Measurements from ENCODE around the gene HSPA1L.
"Not testable (repeated sequence)": the region's sequence is repeated elsewhere in the genome, so short reads cannot be mapped to it uniquely, and the experiment has no call there.

Gene HSPA1L

DNA sequence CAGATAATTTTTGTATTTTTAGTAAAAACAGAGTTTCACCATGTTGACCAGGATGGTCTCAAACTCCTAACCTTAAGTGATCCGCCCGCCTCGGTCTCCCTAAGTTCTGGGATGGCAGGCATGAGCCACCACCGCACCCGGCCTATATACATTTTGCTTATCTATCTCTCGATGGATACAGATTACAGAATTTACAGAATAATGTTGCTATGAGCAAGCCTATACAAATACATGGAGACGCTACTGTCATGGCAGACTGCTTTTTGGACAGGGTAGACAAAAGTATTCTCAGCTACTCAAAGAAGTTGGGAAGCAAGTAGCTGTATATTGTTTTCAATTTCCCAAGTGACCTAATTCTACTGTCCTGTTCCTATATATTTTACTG, 1.6 kb downstream of the HSPA1L start:
- DNase-seq (ENCODE audit: low spot score): no peak

DNA sequence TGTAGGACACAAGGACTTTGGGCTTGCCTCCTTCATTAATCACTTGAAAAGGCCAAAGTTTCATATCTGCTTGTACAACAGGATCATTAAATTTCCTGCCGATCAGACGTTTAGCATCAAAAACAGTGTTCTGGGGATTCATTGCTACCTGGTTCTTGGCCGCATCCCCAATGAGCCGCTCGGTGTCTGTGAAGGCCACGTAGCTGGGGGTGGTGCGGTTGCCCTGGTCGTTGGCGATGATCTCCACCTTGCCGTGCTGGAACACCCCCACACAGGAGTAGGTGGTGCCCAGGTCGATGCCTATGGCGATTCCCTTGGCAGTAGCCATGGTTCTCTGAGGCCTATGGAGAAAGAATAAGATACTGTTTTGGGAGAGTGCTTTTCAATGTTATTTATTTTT, 3.4 kb downstream of the HSPA1L start:
- no peak for DNase-seq (ENCODE audit: low spot score)

DNA sequence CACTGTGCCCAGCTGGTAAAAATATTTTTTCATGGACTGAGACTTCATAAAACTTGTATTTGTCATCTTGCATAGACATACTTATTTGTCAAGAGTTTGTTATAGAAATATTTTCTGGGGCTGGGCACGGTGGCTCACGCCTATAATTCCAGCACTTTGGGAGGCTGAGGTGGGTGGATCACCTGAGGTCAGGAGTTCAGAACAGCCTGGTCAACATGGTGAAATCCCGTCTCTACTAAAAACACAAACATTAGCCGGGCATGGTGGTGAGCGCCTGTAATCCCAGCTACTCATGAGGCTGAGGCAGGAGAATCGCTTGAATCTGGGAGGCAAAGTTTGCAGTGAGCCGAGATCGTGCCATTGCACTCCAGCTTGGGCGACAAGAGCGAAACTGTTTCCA, 6.5 kb downstream of the HSPA1L start:
- DNase-seq (ENCODE audit: low spot score): not testable (repeated sequence)

DNA sequence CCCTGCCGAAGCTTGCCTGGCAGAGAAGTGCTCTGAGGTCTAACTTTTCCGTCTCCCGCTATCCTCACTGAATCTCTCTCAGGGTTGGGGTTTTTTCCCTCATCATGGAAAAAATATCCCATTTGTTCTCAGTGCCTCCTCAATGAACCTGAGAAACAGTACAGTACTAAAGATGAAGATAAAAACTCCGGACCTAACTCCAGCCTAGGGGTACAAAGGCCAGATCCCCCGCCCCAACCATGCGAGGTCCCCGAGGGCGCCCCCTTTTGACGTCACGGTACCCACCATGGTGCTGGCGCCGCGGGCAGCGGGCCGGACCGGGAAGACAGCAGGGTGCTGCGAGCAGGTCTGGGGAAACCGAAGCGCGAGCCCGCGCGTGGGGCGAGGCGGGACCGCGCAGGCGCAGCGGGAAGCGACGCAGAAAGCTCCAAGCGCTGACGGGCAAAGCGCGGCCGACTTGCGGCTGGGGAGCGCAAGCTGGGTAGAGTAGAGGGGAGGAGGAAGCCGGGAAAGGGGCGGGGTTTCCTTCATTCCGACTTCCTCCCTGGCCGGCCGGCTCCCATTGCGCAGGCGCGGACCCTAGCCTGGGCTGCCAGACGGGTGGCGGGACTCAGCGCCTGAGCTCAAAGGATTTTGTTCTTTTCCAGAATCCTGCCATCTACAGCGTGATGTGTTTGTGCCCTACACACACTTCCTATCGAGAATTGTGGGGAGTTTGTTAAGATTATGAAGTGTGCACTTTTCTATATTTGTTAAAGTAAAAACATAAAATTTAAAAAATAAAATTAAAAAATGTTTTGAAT, 8.4 kb downstream of the HSPA1L start, which contains the start of gene LSM2:
LSM2 (minus strand) TSS at position 497 of the 803 bp plus-strand sequence; CDS start at position 288, 209 bp downstream.
- peak; percentile 91 for DNase-seq (ENCODE audit: low spot score)

DNA sequence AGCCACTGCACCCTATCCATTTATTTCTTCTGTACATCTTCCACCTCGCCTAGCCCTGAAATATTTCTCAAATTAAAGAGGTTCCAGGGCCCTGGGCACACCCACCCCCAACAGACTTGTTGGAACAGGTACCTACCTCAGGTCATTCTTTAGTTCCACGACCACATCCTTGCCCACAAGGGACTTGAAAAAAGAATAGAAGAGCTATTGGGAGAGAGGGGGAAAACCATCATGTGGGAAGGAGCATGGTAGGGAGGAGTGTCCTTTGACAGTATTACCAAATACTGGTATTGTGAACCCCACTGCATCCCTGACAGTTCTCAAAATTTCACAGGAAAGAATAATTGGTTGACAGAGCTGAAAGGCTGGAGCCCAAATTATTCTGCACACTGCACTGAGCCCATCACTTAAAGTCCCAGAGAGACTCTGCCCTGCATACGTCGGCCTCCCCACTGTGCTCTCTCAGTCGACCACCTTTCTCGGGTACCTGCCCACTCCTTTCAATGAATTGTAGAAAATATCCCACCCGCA, 9.1 kb downstream of the HSPA1L start:
- no peak for DNase-seq (ENCODE audit: low spot score)

DNA sequence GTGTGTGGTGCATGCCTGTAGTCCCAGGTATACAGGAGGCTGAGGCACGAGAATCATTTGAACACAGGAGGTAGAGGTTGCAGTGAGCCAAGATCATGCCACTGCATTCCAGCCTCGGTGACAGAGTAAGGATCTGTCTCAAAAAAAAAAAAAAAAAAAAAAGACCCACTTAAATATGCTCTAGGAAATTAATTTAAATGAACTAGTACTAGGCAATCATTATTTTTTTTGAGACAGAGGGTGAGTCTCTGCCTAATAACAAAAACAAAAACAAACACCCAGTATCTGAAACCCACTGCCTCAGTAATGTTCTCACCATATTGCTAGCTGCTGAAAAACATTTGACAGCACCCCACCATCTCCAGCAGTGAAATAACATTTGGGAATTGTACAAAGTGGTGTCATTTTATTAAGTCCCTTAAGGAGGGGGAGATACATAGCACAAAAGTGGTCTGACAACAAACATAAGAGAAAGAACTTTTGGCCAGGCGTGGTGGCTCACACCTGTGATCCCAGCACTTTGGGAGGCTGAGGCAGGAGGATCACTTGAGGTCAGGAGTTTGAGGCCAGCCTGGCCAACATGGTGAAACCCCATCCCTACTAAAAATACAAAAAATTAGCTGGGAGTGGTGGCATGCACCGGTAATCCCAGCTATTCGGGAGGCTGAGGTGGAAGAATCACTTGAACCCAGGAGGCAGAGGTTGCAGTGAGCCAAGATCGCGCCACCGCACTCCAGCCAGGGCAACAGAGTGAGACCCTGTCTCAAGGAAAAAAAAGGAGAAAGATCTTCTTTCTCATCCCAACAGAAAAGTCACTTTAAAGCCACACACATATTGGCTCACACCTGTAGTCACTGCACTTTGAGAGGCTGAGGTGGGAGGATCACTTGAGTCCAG, 13.8 kb downstream of the HSPA1L start:
- DNase-seq (ENCODE audit: low spot score): not testable (repeated sequence)

DNA sequence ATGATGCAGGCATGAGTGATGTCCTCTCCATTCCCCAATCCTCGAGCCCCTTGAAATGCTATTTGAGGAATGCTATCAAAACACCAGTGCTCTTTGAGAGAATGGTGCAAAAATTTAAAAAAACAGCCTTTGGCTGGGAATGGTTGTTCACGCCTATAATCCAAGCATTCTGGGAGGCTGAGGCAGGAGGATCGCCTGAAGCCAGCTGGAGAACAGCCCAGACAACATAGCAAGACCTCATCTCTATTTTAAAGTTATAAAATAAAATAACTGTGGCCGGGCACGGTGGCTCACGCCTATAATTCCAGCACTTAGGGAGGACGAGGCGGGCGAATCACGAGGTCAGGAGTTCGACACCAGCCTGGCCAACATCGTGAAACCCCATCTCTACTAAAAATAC, 15.3 kb downstream of the HSPA1L start:
- DNase-seq (ENCODE audit: low spot score): no peak

DNA sequence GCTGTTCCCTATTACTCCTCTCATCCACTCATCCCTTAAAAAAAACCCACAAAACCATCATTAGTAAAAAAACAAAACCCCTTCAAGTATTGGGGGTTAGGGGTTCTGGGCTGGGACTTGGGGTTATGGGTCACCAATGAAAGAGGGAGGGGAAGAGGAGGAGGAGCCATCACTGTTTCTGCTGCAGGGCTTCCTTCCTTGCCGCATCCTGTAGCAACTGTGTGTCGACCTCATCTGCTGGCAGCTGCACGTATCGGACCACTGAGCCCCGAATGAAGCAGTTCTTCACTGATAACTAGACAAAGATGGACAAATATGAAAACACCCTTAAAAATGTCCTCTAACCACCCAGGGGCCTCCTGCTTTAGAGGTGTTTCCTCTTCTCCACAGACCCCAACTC, 17.5 kb downstream of the HSPA1L start:
- no peak for DNase-seq (ENCODE audit: low spot score)

DNA sequence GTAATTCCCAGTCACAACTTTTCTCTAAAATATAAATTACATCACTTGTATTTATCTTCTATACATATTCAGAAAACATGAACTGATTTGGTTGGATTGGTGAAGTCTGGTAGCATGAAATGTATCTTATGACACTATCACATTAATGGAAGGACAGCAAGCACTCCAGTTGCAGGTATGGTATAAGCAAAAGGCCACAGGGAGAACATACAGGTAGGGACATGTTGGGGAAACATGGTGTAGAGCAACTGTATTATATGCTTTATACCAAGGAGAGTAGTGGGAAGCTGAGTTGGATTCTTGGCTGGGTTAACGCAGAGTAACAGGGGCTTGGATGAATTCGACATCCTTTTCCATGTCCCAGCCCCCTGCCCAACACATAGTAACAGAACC, 18.1 kb downstream of the HSPA1L start:
- DNase-seq (ENCODE audit: low spot score): no peak

DNA sequence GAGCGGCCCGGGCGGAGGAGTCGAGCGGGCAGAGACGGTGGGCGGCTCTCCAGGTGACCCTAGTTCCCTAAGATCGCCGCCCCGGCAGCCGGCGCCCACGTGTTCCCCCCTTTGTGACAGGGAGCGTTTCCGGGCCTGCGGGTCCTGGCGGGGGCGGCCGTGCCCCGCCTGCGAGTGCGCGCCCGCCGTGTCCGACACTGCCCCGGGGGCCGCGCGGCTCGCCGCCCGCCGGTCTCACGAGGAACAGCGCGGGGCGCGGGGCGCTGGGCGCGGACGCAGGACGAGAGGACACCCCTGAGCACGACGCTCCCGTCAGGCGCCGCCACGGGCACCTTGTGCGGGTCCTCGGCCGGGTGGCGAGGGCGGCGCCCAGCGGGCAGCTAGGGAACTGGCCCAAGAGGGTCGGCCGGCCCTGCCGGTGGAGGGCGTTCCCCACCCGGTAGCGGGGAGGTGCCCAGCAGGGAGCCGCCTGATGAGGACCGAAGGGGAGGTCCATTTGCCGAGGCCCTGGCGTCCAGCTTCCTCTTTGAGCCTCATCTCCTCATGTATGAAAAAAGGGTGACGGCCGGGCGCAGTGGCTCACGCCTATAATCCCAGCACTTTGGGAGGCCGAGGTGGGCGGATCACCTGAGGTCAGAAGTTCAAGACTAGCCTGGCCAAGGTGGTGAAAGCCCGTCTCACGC, 19.3 kb downstream of the HSPA1L start, which contains the start of gene VARS1:
VARS1 (minus strand) TSS at position 137 of the 683 bp plus-strand sequence. CDS start 535 bp downstream, outside the sequence.
- peak; percentile 88 for DNase-seq (ENCODE audit: low spot score)

DNA sequence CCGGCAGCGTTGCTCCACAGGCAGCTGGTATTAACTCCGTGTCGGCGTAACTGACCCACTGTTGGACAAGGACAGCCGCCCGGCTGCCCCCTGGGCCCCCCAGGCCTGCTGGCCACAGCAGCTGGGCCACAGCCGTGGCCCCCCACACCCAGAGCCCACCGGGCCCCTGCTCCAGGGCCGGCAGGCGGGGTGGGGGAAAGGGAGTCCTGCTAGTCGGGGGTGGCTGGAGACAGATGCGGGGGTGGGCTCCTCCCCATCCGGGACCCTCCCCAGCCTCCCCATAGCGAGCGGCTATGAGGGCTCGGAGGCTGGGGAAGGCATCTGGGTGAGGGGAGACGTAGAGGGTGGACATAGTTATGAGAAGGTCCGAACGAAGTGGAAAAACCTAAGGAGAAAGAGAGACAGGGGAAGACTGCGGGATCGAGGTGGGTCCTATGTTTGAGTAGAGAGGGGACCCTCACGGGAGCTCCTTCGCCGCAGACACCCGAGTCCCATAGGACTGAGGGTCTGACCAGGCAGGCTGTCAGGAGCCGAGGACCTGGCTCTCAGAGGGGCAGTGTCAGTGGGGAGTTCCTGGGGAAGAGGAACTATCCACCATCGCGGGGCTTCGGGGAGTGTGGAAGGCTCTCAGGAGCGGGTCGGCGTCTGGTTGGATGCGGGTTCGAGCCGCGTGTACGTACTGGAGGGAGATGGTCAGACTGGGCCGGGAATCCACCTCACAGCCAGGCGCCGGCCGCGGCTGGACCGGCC, 20.0 kb downstream of the HSPA1L start:
- no peak for DNase-seq (ENCODE audit: low spot score)

DNA sequence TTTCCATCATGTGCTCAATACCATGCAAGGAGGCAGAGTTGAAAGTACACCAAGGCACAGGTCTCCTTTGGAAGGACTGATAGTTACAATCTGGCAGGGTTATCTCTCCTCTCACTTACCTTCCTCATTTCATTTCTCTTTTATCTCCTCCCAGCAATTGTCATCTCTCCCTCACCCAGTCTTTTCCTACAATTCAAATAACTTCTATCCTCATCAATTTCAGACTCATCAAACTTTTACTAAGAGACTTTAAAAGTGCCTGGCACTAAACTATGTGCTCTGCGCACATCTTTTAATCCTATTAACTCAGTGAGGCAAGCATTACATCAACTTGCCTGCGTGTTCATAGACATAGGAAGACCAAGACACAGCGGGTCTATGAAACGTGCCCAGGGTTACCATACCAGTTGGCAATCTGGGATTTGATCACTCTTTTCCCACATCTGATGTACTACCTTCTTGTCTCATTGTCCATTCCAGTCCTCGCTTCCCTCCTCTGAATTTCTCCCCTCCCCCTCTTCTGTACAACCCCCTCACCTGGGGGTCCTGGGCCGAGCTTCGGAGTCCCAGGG, 20.7 kb downstream of the HSPA1L start:
- peak; percentile 36 for DNase-seq (ENCODE audit: low spot score)

DNA sequence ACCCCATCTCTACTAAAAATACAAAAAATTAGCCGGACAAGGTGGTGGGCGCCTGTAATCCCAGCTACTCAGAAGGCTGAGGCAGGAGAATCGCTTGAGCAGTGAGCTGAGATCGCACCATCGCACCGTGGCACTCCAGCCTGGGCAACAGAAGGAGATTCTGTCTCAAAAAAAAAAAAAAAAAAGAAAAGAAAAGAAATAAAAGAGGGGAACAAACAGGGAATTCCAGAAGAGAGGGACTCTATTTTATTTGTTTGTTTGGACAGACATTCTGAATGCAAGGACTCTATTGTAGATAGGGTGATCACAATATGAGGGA, 21.2 kb downstream of the HSPA1L start:
- not testable (repeated sequence) for DNase-seq (ENCODE audit: low spot score)

DNA sequence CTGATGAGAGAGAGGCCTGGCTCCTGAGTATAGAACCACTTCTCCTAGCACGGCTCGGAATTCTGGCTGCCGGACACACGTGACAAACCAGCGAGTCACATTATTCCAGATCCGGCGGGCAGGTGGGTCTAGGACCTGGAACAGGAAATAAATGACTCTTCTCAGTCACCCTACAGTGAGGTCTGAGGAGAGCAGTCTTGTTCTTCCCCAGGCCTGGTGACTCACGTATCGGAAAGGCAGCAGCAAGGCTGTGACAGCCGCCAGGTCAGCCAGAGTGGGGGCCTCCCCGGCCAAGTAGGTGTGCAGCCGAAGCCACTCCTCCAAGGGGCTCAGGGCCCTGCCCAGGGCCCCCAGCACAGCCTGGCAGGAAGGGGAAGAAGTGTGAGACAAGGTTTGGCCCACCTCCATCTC, 22.3 kb downstream of the HSPA1L start:
- no peak for DNase-seq (ENCODE audit: low spot score)

DNA sequence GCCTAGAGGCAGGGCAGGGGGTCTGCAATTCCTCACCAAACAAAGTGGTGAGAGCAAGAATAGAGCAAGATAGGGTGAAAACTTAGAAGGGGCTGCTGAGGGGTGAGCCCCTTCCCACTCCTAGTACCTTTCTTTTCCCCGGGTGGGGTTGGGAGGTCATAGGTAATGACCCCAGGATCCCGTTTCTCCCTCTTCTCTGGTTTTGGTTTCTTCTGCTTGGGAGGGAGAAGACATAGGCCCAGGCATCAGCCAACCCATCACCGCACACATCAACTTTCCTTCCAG, 23.1 kb downstream of the HSPA1L start:
- DNase-seq (ENCODE audit: low spot score): no peak

DNA sequence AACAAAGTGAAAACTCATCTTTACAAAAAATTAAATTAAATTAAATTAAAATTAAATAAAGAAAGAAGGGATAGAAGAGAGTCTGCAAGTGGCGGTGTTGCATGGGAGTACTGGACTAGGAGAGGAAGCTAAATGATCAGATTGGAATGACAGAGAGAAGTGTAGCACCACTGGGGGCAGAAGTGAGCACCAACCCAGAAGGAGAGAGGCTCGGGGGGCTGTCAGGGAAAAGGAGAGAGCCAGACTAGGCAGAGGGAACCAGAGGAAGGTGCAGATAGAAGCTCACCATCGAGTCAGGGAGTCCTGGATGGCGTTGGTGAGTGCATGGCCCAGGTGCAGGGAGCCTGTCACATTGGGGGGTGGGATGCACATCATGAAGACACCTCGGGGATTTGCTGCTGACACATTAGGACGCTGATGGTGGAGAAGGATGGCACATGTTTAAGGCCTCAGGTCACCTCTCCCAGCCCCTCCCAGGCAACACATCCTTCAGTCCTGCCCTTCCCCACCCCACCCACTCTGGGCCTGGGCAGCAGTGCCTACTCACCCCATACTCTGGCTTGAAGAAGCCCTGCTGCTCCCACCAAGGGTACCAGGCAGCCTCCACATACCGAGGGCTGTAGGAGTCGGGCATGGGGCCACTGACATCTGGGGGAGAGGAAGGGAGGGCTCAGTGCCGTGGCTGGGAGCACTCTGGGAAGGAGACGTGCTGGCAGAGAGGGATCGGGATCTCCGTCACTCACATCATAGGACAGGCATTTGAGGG, 23.6 kb downstream of the HSPA1L start:
- DNase-seq (ENCODE audit: low spot score): peak; percentile 50

DNA sequence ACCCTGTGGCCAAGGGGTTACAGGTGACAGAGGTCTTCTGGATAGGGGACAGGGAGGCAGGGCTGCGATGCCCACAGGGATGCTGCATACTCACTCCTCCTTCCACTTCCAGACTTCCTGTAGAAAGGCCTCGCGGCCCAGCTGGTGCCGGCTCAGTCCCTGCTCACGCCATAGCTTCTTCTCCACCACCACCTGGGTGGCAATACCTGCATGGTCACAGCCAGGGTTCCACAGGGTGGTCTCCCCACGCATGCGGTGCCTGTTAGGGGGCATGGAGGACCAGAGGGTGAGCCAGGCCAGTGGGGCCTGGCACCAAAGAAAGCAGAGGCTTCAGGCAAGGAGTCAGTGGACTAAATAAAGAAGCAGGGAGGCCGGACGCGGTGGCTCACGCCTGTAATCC, 29.6 kb downstream of the HSPA1L start:
- no peak for DNase-seq (ENCODE audit: low spot score)

DNA sequence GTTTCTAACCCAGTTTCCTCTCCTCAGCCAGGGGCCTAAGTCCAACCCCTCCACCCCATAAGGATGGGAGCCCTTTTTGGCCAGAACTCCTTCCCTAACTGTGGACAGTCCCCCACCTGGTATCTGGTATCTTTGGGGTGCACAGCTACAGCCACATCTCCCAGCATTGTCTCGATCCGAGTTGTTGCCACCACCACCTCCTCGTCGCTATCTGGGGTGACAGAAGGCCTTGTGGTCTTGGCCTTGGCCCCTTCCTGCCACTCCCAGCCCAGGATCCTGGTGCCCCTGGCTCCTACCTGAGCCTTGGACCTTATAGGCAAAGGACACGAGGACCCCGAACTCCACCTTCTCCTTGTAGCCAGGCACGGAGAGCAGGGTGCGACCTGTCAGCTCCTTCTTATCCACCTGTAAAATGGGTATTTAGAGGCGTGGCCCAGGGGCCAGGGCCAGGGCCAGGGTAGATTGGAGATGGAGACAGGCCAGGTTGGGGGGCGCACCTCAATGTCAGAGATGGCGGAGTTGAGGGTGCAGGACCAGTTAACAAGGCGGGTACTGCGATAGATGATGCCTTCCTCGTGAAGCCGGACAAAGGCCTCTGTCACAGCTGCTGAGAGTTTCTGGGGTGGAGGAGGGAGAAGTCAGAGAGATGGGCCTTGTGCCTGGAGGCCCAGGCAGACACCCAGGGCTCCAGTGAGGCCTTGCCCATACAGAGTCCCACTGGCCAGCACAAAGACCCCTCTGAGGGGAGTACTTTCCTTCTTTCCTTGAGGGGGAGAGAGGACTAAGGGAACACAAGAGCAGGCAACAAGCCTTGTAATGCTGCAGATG, 30.8 kb downstream of the HSPA1L start:
- DNase-seq (ENCODE audit: low spot score): no peak

DNA sequence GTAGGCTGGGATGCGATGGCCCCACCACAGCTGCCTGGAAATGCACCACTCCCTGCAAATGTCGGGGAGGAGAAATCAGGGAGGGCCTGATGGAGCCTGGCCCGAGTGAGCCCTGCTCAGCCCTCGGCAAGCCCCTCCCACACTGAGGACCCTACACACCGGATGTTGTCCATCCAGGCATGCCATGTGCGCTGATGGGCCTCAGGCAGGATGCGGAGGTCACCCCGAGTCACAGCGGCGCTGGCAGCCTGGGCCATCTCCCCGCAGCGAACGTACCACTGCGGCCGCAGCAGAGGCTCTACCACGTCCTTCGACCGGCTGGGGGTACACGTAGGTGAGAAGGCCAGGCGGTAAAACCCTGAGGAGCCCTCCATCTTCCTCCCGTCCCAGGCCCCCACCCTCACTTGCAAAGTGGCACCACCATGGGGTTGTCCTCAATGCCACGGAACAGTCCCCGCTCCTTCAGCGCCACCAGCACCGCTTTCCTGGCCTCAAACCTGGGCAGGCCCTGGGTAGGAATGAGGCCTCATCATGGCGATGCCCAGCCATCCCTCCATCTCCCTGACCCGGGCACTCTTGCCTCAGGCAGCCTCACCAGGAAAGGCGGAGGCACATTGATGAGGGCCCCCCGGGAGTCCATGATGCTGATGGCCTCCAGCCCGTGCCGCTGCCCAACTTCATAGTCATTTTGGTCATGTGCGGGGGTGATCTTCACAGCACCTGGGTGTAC, 32.8 kb downstream of the HSPA1L start:
- DNase-seq (ENCODE audit: low spot score): no peak
